ENCODE results near the gene SRRM4.

DNA sequence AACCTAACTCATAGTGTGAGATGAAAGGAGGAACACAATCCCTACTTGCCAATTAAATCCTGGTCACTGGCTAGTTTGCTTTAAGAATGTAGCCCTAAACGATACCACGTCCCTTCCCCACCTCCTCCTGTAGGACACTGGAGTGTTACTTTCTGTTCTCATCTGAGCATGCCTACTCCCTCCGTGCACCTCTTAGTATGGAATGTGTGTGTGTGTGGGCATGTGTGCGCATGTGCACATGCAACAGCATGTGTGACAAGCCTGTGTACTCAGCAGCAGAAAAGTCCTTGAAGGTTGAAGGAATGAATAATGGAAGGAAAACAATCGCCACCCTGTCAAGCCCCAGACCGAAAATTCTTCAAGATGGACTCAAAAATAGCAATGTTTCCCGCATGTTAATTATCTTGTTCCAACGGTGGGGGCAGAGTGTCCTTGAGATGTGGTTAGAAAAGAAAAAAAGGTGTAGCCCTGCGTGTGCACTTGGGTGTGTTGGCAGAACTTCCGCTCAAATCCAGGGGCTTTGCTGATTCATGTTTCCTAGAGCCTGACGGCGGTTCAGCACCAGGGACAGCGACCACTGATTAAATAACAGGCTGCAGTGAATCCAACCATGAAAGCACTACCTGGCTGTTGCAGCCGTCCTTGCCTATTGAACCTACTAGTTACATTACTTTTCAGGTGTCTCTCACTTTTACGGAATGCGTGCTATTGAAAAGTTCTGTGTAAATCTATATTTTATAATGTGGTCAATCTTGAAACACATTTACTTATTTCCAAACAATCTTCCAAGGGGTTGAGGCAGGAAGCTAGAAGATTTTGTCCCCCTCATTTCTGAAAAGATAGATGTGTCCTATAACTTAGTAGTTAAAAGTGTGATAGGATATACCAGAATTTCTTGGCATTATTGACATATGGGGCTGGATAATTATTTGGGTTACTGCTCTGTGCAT is 79.8 kb downstream of the SRRM4 start:
- TF ChIP-seq, protein P1, sequence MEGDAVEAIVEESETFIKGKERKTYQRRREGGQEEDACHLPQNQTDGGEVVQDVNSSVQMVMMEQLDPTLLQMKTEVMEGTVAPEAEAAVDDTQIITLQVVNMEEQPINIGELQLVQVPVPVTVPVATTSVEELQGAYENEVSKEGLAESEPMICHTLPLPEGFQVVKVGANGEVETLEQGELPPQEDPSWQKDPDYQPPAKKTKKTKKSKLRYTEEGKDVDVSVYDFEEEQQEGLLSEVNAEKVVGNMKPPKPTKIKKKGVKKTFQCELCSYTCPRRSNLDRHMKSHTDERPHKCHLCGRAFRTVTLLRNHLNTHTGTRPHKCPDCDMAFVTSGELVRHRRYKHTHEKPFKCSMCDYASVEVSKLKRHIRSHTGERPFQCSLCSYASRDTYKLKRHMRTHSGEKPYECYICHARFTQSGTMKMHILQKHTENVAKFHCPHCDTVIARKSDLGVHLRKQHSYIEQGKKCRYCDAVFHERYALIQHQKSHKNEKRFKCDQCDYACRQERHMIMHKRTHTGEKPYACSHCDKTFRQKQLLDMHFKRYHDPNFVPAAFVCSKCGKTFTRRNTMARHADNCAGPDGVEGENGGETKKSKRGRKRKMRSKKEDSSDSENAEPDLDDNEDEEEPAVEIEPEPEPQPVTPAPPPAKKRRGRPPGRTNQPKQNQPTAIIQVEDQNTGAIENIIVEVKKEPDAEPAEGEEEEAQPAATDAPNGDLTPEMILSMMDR (IDR thresholded peaks at IDR 0.05), result no peak
- TF ChIP-seq POLR2A (IDR thresholded peaks at IDR 0.05), result no peak

Data from uterus (tissue), 2 donors.